ENCODE data around the gene MIDN. TPM values are rescaled to one million over a fixed set of nuclear protein-coding genes. Genes with fewer than 3 reads are reported as not detected.

Gene MIDN
- total RNA-seq, 1 experiment from 2014 or later = 118 TPM

GRCh38 chr19:1237027-1237659 lies 11.2 kb upstream of the MIDN start:
- intact Hi-C loops (cut with micrococcal nuclease; ENCODE audit: unreplicated experiment) (no loop called here), in situ Hi-C loops (cut with HindIII; ENCODE audit: low pct_unique_long_range_greater_than_20kb, low sequenced_read_pairs) (no loop called here)
- Histone ChIP-seq H3K4me1 (ENCODE audit: control insufficient read depth, insufficient read depth, low read length) (peaks cover 29% of the 10 kb centered on the region), H3K36me3 (ENCODE audit: control insufficient read depth, insufficient read depth, low read length) (no peaks in the 10 kb centered on the region; the same call in 1 of the 2 replicates), H3K9me3 (ENCODE audit: control insufficient read depth, insufficient read depth, low read depth, low read length) (no peaks in the 10 kb centered on the region), H3K4me3 (ENCODE audit: low read depth in 2 of 2, low read length in 2 of 2) (peak overlapping the region; percentile 63 to 66), H3K27ac (ENCODE audit: low read length) (peak overlapping the region; percentile 66), H3K27me3 (ENCODE audit: control insufficient read depth, insufficient read depth, low read length) (no peaks in the 10 kb centered on the region)
- BruUV-seq (replicated peaks) = no TSS peak
- no peak for TF ChIP-seq REST (IDR thresholded peaks at IDR 0.05; ENCODE audit: insufficient read depth in 1 of 2, low read depth in 2 of 2, low read length in 1 of 2)
- no peak for TF ChIP-seq TCF7L2 (IDR thresholded peaks at IDR 0.05; ENCODE audit: low read depth, low read length)
- no peak for TF ChIP-seq SIN3A (IDR thresholded peaks at IDR 0.05; ENCODE audit: borderline replicate concordance, insufficient read depth, low read depth, low read length)
- TF ChIP-seq POLR2AphosphoS5 (IDR thresholded peaks at IDR 0.05; ENCODE audit: low read depth, low read length) = no peak
- no peak for TF ChIP-seq CTCF (IDR thresholded peaks at IDR 0.05)
- CTCF ChIA-PET = no interaction called here
- POLR2A ChIA-PET = no interaction called here
- no peak for ATAC-seq
- DNase-seq (ENCODE audit: low read depth, low spot score) = no peak

- intact Hi-C loops (cut with micrococcal nuclease; ENCODE audit: unreplicated experiment) = no loop called here
- Histone ChIP-seq H3K4me1 (ENCODE audit: control insufficient read depth, insufficient read depth, low read length) (peaks cover 22% of the 10 kb centered on the region), H3K27ac (ENCODE audit: low read length) (peak within 1 kb of the TSS; percentile 66), H3K9me3 (ENCODE audit: control insufficient read depth, insufficient read depth, low read depth, low read length) (no peaks in the 10 kb centered on the region), H3K27me3 (ENCODE audit: control insufficient read depth, insufficient read depth, low read length) (no peaks in the 10 kb centered on the region), H3K36me3 (ENCODE audit: control insufficient read depth, insufficient read depth, low read length) (no peaks in the 10 kb centered on the region; the same call in 1 of the 2 replicates), H3K4me3 (ENCODE audit: low read depth in 2 of 2, low read length in 2 of 2) (peak within 1 kb of the TSS; percentile 63 to 66)
- no peak for TF ChIP-seq SIN3A (IDR thresholded peaks at IDR 0.05; ENCODE audit: borderline replicate concordance, insufficient read depth, low read depth, low read length)
- no peak for TF ChIP-seq POLR2AphosphoS5 (IDR thresholded peaks at IDR 0.05; ENCODE audit: low read depth, low read length)
- TF ChIP-seq CTCF (IDR thresholded peaks at IDR 0.05) = no peak
- TF ChIP-seq TCF7L2 (IDR thresholded peaks at IDR 0.05; ENCODE audit: low read depth, low read length) = no peak
- TF ChIP-seq REST (IDR thresholded peaks at IDR 0.05; ENCODE audit: insufficient read depth in 1 of 2, low read depth in 2 of 2, low read length in 1 of 2) = no peak
- no TSS peak for BruUV-seq (replicated peaks)
- peak; percentile 9 for ATAC-seq
- CTCF ChIA-PET = no interaction called here
- POLR2A ChIA-PET = no interaction called here
- in situ Hi-C loops (cut with HindIII; ENCODE audit: low pct_unique_long_range_greater_than_20kb, low sequenced_read_pairs) = no loop called here
- DNase-seq (ENCODE audit: low read depth, low spot score) = no peak
These were observed 10.5 kb upstream of the MIDN start, which contains the start of gene CBARP for GRCh38 chr19:1237754-1238368. CBARP (minus strand) TSS chr19:1238005; CDS start chr19:1236100, 1,905 bp downstream.

Measured in Panc1 (cell line).